GM12875 (cell line): ENCODE data around the gene ETV3L.

Experiments used
- H3K4me3 ChIP-seq: one replicate; pipeline ENCODE4 v1.5.1; 2011; ENCODE audit warnings: low read depth, low read length, control low read depth
- TF ChIP-seq, protein P1 (sequence below): IDR thresholded peaks from 2 replicates; pipeline ENCODE4 v1.5.1; 2011; ENCODE audit warnings: low read depth, mild to moderate bottlenecking, control low read depth, inconsistent platforms, low read length, moderate library complexity, borderline replicate concordance; ENCODE audit not compliant: insufficient read depth

The ETV3L gene

DNA sequence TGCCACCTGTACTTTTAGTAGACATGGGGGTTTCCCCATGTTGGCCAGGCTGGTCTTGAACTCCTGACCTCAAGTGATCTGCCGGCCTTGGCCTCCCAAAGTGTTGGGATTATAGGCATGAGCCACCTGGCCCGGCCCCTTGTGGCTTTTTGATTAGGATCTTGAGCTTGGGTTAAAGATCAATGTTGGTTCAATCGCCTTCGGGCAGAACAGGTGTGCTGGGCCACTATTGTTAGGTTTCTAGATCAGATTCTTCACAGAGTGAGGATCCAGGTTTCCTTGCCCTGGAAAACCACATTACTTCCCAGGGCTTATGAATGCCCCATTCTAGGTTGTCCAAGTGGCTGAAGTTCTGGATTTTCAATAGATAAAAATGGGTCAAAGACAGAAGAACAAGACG lies 32.5 kb upstream of the ETV3L start:
- no peak overlapping the region for H3K4me3 ChIP-seq
- TF ChIP-seq, protein P1, sequence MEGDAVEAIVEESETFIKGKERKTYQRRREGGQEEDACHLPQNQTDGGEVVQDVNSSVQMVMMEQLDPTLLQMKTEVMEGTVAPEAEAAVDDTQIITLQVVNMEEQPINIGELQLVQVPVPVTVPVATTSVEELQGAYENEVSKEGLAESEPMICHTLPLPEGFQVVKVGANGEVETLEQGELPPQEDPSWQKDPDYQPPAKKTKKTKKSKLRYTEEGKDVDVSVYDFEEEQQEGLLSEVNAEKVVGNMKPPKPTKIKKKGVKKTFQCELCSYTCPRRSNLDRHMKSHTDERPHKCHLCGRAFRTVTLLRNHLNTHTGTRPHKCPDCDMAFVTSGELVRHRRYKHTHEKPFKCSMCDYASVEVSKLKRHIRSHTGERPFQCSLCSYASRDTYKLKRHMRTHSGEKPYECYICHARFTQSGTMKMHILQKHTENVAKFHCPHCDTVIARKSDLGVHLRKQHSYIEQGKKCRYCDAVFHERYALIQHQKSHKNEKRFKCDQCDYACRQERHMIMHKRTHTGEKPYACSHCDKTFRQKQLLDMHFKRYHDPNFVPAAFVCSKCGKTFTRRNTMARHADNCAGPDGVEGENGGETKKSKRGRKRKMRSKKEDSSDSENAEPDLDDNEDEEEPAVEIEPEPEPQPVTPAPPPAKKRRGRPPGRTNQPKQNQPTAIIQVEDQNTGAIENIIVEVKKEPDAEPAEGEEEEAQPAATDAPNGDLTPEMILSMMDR: no peak

DNA sequence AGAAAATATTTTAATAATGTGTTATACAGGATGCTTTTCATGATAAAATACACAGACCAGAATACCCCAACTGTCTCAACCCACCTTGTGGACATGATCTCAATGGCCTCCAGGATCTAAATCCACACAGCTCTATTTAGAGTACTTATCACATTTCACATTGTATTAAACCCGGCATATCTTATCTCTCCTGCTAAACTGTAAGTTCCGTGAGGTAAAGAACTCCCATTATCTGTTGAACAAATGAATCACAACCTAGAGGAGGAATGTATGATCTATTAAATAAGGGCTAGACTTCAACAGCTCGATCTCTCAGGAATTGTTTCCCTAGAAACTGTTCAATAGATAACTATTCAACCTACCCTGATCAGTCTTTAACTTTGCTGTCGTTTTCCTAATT lies 31.7 kb upstream of the ETV3L start:
- TF ChIP-seq, protein P1: no peak

DNA sequence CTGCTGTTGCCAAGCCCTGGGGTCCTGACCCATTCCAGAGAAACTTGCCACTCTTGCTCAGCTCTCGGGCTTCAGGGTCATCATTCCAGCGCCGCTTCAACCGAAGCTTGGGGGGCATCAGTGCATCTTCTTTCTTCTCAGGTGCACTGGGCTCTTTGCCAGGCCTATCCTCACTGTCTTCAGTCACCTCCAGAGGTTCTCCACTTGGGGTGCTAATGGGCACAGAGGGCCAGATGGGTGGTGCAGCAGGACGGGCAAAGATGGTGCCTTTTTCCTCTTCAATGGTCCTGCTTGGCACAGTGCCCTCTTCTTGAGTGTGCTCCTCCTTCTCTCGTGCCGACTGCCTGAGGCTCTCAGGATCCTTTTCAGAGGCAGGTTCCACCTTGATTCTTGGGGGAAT lies 25.2 kb upstream of the ETV3L start:
- H3K4me3 ChIP-seq: no peak overlapping the region
- TF ChIP-seq, protein P1: peak; percentile 26; the same call in 1 of the 2 replicates

More for the DNA sequence above, 31.7 kb upstream of the ETV3L start:
- H3K4me3 ChIP-seq: no peak overlapping the region

DNA sequence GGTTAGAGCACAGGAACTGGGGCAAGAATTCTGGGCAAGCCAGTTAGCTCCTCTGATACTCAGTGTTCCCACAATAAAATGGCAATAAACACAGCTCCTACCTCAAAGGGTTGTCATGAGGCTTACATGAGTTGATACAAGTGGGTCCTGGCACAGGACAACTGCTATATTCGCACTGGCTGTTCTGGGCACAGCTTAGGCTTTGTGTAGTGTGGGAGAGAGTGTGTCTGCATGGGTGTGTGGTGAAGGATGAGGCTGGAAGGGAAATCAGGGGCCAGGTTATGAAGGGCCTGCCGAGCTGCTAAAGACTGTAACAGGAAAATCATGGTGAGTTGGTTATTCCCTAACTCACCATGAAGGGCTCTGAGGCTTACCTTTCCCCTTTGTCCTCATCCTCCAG lies 19.8 kb upstream of the ETV3L start:
- TF ChIP-seq, protein P1: no peak
- no peak overlapping the region for H3K4me3 ChIP-seq

DNA sequence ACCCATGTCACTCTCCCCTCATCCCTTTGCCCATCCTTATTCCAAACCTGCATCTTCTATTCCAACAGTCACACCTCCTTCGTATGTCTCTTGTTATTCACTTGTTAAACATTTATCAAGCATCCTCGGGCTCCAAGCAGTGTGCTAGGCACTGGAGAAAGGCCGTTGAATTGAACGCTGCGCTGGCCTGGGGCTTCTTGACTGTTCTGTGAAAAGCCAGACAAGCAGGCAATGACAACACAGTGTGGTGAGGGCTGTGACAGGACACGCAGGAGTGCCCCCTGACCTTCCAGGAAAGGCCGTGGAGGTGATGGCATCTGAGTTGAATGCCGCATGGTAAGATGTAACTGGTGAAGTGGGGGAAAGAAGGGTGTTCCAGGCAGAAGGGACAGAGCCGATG lies 19.4 kb upstream of the ETV3L start:
- TF ChIP-seq, protein P1: no peak

DNA sequence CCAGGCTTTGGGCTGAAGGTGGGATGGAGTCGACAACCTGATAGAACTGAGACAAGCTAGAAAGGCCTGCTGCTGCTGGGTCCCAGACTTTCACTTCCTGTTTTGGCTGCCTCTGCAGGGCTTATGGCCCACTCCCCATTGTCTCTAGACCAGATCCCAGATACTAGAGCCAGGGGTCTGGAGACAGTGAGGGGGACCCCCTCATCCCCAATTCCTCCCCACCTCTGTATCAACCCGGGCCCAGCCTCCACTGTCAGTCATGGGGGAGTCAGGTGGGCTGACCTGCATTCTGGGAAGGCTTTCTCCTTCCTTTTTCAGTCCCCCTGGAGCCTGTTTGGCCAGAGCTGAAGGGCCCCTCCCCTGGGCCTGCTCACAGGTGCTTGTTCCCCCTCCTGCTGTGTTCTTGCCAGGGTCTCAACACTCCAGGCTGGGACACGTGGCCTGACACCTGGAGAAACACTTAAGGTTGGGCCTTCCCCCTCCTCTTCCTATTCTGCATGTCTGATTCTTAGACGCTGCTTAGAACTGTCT lies 18.0 kb upstream of the ETV3L start:
- H3K4me3 ChIP-seq: no peak overlapping the region
- TF ChIP-seq, protein P1: no peak

More for the DNA sequence above, 19.4 kb upstream of the ETV3L start:
- H3K4me3 ChIP-seq: no peak overlapping the region

DNA sequence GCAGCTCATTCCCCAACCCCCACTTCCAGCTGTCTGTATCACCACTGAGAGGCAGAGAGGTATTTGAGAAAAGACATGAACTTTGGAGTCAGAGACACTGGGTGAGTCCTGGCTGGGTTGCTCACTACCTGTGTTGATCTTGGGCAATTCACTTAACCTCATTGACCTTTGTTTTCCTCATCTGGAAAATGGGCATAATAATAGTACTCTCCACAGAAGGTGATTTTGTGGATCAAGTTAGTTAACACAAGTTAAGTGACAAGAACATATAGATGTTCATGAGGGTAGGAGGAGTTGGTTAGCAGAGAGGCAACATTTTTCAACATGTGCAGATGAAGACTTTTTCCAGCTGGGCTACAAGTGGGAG lies 17.1 kb upstream of the ETV3L start:
- H3K4me3 ChIP-seq: no peak overlapping the region
- TF ChIP-seq, protein P1: no peak
